BLaER1 (cell line): ENCODE measurements around the gene TRIM44.
"Not testable (repeated sequence)": the region's sequence is repeated elsewhere in the genome, so short reads cannot be mapped to it uniquely, and the experiment has no call there.

Experiments
- H3K27ac ChIP-seq: shearing (Covaris generic); formaldehyde crosslinking; 2 replicates; pipeline ENCODE4 v1.8.1; 2022
- H3K27me3 ChIP-seq: shearing (Covaris generic); formaldehyde crosslinking; 2 replicates; pipeline ENCODE4 v1.8.1; 2022
- H3K36me3 ChIP-seq: shearing (Covaris generic); formaldehyde crosslinking; 2 replicates; pipeline ENCODE4 v1.8.1; 2022
- H3K4me1 ChIP-seq: shearing (Covaris generic); formaldehyde crosslinking; 2 replicates; pipeline ENCODE4 v1.8.1; 2022
- H3K4me2 ChIP-seq: shearing (Covaris generic); formaldehyde crosslinking; 2 replicates; pipeline ENCODE4 v1.8.1; 2022
- H3K4me3 ChIP-seq: shearing (Covaris generic); formaldehyde crosslinking; 2 replicates; pipeline ENCODE4 v1.8.1; 2022
- H3K9ac ChIP-seq: shearing (Covaris generic); formaldehyde crosslinking; 2 replicates; pipeline ENCODE4 v1.8.1; 2022
- H3K9me3 ChIP-seq: shearing (Covaris generic); formaldehyde crosslinking; 2 replicates; pipeline ENCODE4 v1.8.1; 2022
- H4K20me1 ChIP-seq: shearing (Covaris generic); formaldehyde crosslinking; 2 replicates; pipeline ENCODE4 v1.8.1; 2022
- Cebpa-rat ChIP-seq: shearing (Covaris generic); IDR thresholded peaks from 2 replicates; pipeline ENCODE4 v1.8.1; 2022

The TRIM44 gene

DNA sequence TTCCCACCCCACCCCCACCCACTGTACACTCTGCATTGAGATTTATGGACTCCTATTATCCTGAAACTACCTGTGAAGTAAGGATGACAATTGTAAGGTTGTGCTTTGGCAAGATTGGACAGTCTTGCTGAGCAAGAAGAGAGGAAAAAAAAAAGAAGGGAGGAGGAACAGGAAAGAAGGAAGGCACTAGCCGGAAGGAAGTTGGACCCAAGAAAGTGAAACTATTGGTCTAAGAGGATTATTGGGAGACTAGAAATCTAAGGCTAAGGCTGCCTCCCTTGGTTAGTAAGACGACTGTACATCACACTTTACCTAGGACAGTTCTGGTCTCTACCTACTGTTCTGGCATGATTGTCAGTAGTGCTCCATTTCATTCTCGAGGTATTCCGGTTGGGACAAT, 12.1 kb upstream of the TRIM44 start:
- no peak for TF ChIP-seq Cebpa-rat
- Histone ChIP-seq H3K9ac (no peak overlapping the region), H3K4me3 (no peak overlapping the region), H3K27me3 (no peaks in the 10 kb centered on the region), H3K36me3 (no peaks in the 10 kb centered on the region), H3K27ac (no peak overlapping the region), H3K9me3 (0 out of 2 replicates have a peak, but pooled peaks cover 3% of the 10 kb centered on the region), H3K4me2 (no peak overlapping the region), H3K4me1 (peaks cover 4% of the 10 kb centered on the region; the same call in 1 of the 2 replicates), H4K20me1 (no peaks in the 10 kb centered on the region)

DNA sequence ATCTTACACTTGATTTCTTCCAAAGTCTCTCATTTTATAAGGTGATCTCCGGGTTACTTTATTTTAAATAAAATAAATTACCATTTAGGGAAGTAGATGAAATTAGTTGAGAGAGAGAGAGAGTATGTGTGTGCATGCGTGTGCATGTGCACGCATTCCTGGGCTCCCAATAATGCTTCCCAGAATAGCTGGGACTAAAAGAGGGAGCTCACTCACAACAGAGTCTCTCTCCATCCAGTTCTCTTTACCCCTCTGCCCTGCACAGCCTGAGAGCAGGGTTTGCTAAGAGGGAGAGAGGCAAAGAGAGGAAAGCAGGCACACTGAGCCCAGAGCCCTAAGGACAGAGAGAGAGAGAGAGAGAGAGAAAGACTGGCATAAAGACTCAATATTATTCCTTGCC, 11.3 kb upstream of the TRIM44 start:
- H3K4me1 ChIP-seq: peaks cover 11% of the 10 kb centered on the region; the same call in 1 of the 2 replicates
- H3K36me3 ChIP-seq: no peaks in the 10 kb centered on the region
- no peaks in the 10 kb centered on the region for H4K20me1 ChIP-seq
- H3K9me3 ChIP-seq: no peaks in the 10 kb centered on the region
- H3K27me3 ChIP-seq: no peaks in the 10 kb centered on the region
- no peak overlapping the region for H3K4me3 ChIP-seq
- H3K27ac ChIP-seq: no peak overlapping the region
- no peak for TF ChIP-seq Cebpa-rat
- no peak overlapping the region for H3K9ac ChIP-seq
- no peak overlapping the region for H3K4me2 ChIP-seq

GRCh38 chr11:35652786-35653185, 9.8 kb upstream of the TRIM44 start:
- H3K4me1 ChIP-seq: peaks cover 12% of the 10 kb centered on the region; the same call in 1 of the 2 replicates
- H3K9me3 ChIP-seq, H3K27me3 ChIP-seq, H3K9ac ChIP-seq, H3K4me2 ChIP-seq, H3K4me3 ChIP-seq, H3K27ac ChIP-seq, H3K36me3 ChIP-seq, H4K20me1 ChIP-seq: not testable (repeated sequence)

DNA sequence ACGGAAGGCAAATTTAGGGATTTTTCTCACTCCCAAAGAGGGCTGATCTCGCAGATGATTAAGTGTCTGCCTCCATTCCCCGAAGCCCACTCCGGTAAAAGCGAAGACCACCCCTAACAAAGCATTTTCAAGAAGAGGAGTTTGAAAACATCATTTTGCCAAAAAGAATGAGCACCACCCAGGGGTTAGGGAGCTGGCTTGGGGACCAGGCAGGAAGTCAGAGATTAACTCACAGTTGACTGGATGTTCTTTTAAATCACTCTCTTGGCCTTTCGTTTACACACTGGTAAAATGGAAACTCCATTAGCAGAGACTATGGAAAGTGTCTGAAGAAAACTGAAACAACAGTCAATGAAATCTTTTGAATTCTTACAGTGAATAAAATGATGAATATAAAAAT, 7.9 kb upstream of the TRIM44 start:
- Histone ChIP-seq H3K27me3 (no peaks in the 10 kb centered on the region), H3K27ac (no peak overlapping the region), H4K20me1 (no peaks in the 10 kb centered on the region), H3K9me3 (no peaks in the 10 kb centered on the region), H3K4me3 (no peak overlapping the region), H3K9ac (no peak overlapping the region), H3K4me1 (peaks cover 12% of the 10 kb centered on the region; the same call in 1 of the 2 replicates), H3K4me2 (no peak overlapping the region), H3K36me3 (no peaks in the 10 kb centered on the region)
- no peak for TF ChIP-seq Cebpa-rat

- no peak overlapping the region for H3K9ac ChIP-seq
- no peak overlapping the region for H3K4me2 ChIP-seq
- no peaks in the 10 kb centered on the region for H3K36me3 ChIP-seq
- H3K27me3 ChIP-seq: no peaks in the 10 kb centered on the region
- no peaks in the 10 kb centered on the region for H4K20me1 ChIP-seq
- H3K27ac ChIP-seq: no peak overlapping the region
- H3K4me1 ChIP-seq: peaks cover 12% of the 10 kb centered on the region; the same call in 1 of the 2 replicates
- H3K9me3 ChIP-seq: no peaks in the 10 kb centered on the region
- no peak overlapping the region for H3K4me3 ChIP-seq
- TF ChIP-seq Cebpa-rat: no peak
Measured at GRCh38 chr11:35655254-35655653, 7.3 kb upstream of the TRIM44 start.

- Histone ChIP-seq H4K20me1 (no peaks in the 10 kb centered on the region), H3K4me3 (no peak overlapping the region), H3K4me2 (peak overlapping the region; percentile 27; the same call in 1 of the 2 replicates), H3K4me1 (peaks cover 12% of the 10 kb centered on the region; the same call in 1 of the 2 replicates), H3K36me3 (no peaks in the 10 kb centered on the region), H3K9me3 (no peaks in the 10 kb centered on the region), H3K27ac (no peak overlapping the region), H3K27me3 (no peaks in the 10 kb centered on the region), H3K9ac (no peak overlapping the region)
- TF ChIP-seq Cebpa-rat: no peak
Measured at GRCh38 chr11:35655856-35656255, 6.7 kb upstream of the TRIM44 start.

GRCh38 chr11:35658020-35658948, 4.3 kb upstream of the TRIM44 start:
- Histone ChIP-seq H3K27me3 (no peaks in the 10 kb centered on the region), H4K20me1 (no peaks in the 10 kb centered on the region), H3K9ac (no peak overlapping the region), H3K9me3 (peaks cover 4% of the 10 kb centered on the region; the same call in 1 of the 2 replicates), H3K4me3 (no peak overlapping the region), H3K4me2 (no peak overlapping the region), H3K27ac (no peak overlapping the region), H3K4me1 (peaks cover 26% of the 10 kb centered on the region), H3K36me3 (no peaks in the 10 kb centered on the region; the same call in 1 of the 2 replicates)
- TF ChIP-seq Cebpa-rat: no peak

- Histone ChIP-seq H3K27ac (no peak overlapping the region), H3K4me1 (peaks cover 31% of the 10 kb centered on the region), H4K20me1 (no peaks in the 10 kb centered on the region; the same call in 1 of the 2 replicates), H3K4me3 (peak overlapping the region; percentile 85; the same call in 1 of the 2 replicates), H3K9ac (no peak overlapping the region), H3K9me3 (peaks cover 36% of the 10 kb centered on the region), H3K27me3 (no peaks in the 10 kb centered on the region), H3K4me2 (peak overlapping the region; percentile 96), H3K36me3 (peaks cover 25% of the 10 kb centered on the region; the same call in 1 of the 2 replicates)
- TF ChIP-seq Cebpa-rat: no peak
Measured at GRCh38 chr11:35661534-35661933, 1.0 kb upstream of the TRIM44 start.

DNA sequence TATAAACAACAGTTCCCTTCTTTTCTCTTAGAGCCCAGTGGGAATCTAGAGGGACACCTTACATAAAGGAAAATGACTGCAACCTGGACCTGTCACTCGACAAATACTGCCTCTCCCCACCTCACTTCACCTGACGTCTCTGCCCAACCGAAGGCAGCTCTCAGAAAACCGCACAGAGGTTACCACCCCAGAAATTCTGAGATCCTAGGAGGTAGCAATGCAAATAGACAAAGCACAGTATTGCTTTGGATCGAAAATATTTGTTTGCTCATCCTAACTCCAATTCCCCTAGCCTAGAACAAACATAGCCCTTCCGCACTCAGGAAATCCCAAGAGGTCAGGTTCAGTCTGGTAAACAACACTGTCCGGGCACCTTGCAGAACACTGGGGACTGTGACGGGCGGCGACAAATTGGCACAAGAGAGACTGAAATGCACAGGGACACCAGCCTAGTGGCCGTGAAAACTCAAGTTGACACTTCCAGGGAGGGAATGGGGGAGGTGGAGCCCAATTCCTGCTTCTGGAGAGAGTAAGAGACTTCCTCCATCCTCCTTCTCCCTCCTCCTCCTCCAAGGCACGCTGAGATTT, 420 bp upstream of the TRIM44 start:
- peaks cover 41% of the 10 kb centered on the region for H3K9me3 ChIP-seq
- peak overlapping the region; percentile 92 for H3K9ac ChIP-seq
- H3K27ac ChIP-seq: peak overlapping the region; percentile 97
- H3K4me3 ChIP-seq: peak overlapping the region; percentile 85
- TF ChIP-seq Cebpa-rat: no peak
- peak overlapping the region; percentile 96 for H3K4me2 ChIP-seq
- peaks cover 27% of the 10 kb centered on the region; the same call in 1 of the 2 replicates for H3K36me3 ChIP-seq
- peaks cover 31% of the 10 kb centered on the region for H3K4me1 ChIP-seq
- peaks cover under 1% of the 10 kb centered on the region; the same call in 1 of the 2 replicates for H4K20me1 ChIP-seq
- H3K27me3 ChIP-seq: no peaks in the 10 kb centered on the region

DNA sequence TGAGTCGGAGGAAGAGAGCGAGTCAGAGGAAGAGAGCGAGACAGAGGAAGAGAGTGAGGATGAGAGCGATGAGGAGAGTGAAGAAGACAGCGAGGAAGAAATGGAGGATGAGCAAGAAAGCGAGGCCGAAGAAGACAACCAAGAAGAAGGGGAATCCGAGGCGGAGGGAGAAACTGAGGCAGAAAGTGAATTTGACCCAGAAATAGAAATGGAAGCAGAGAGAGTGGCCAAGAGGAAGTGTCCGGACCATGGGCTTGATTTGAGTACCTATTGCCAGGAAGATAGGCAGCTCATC, 780 bp downstream of the TRIM44 start:
- peaks cover 31% of the 10 kb centered on the region for H3K4me1 ChIP-seq
- peak overlapping the region; percentile 92 for H3K9ac ChIP-seq
- peak overlapping the region; percentile 97 for H3K27ac ChIP-seq
- no peak for TF ChIP-seq Cebpa-rat
- no peaks in the 10 kb centered on the region for H3K27me3 ChIP-seq
- peaks cover 39% of the 10 kb centered on the region for H3K36me3 ChIP-seq
- peak overlapping the region; percentile 85 for H3K4me3 ChIP-seq
- H4K20me1 ChIP-seq: peaks cover 13% of the 10 kb centered on the region; the same call in 1 of the 2 replicates
- peaks cover 53% of the 10 kb centered on the region for H3K9me3 ChIP-seq
- H3K4me2 ChIP-seq: peak overlapping the region; percentile 96
